ENCODE data around the gene ZNF410.

The ZNF410 gene

DNA sequence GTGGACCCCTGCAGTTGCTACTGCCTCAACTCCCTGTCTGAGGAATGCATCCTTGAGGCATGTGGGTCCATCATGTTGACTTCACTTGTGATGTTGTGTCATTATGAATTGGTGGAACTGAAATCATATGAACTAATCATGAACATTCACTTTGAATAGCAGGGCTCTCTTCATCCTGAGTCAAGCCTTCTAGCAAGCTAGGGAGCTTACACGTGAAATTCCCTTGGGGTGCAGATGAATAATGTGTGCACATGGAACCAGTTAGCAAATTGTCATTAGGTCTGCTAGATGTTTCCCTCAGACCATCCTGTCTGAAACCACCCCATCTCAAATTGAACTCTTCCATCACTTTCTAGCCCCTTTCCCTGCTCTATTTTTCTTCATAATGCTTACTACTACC, 67.1 kb downstream of the ZNF410 start:
- DNase-seq (ENCODE audit: low read depth in 2 of 2): no peak

DNA sequence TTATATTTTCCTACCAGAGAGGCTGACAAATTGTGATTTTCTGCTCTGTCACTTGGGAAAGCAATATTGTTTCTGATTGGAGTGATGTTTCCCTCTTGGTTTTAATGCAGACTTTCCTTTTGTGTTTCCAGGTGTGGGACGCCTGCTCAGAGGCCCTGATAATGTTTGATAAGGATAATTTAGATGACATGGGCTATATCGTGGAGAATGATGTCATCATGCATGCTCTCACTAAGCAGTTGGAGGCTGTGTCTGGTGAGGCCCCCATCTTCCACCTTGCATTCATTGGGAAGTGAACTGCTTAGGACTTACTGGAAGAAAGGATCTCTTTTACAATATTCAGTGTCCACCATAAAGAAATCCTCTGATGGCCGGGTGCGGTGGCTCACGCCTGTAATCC, 69.0 kb downstream of the ZNF410 start:
- no peak for DNase-seq (ENCODE audit: low read depth in 2 of 2)

- DNase-seq (ENCODE audit: low read depth in 2 of 2): no peak
Measured at GRCh38 chr14:73958591-73958990, 71.9 kb downstream of the ZNF410 start.

GRCh38 chr14:73961192-73961591, 74.5 kb downstream of the ZNF410 start:
- no peak for DNase-seq (ENCODE audit: low read depth in 2 of 2)

DNA sequence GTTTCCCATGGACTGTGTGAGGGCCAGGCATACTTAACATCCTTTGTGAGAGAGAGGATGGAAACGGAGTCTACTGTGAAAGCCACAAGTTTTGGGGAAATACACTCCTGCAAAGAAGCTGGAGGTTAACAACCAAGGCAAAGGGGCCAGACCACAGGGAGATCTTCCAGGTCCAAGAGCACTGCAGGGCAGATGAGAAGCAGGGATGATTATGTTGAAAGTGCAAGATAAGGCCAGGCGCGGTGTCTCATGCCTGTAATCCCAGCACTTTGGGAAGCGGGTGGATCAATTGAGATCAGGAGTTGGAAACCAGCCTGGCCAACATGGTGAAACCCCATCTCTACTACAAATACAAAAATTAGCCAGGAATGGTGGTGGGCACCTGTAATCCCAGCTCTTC, 78.6 kb downstream of the ZNF410 start:
- DNase-seq (ENCODE audit: low read depth in 2 of 2): no peak

GRCh38 chr14:73968885-73969284, 82.2 kb downstream of the ZNF410 start:
- DNase-seq (ENCODE audit: low read depth in 2 of 2): no peak

GRCh38 chr14:73973497-73973896, 86.8 kb downstream of the ZNF410 start:
- no peak for DNase-seq (ENCODE audit: low read depth in 2 of 2)

DNA sequence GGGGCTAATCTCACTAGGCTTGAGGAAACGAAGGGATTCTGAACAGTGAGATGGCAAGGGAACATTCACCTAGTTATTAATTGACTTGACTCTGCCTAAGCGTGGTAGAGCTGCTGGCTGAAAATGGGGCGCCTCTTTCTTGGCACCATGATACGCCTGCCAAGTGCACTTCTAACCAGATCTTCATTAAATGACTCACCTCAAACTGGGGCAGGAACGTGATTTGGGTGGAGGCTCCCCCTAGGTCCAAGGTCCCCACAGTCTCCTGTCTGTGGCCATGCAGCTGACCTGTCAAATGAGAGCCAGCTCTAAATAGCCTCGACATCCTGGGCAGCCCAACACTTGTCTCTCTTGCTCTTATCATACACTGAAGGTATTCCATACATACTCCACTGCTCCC, 89.5 kb downstream of the ZNF410 start:
- no peak for DNase-seq (ENCODE audit: low read depth in 2 of 2)

- no peak for DNase-seq (ENCODE audit: low read depth in 2 of 2)
Measured at GRCh38 chr14:73977896-73978295, 91.2 kb downstream of the ZNF410 start.

Data from stimulated activated CD8-positive, alpha-beta memory T cell treated with anti-CD3 and anti-CD28 coated beads, Interleukin-15, amount 100 ng/mL, for 48 hours (primary cell).